Ovary (tissue), 3 donors: ENCODE measurements around the gene ARMH3.

Experiments used
- CTCF ChIP-seq, 3 donors: fragments of 450-650 bp in 2 of 3; fragments of 200-600 bp in 1 of 3; IDR thresholded peaks; one replicate each; pipeline versions ENCODE4 v1.5.1 to v1.8.0; 2016 to 2022; ENCODE audit warnings: antibody characterized with exemption in 3 of 3, mild to moderate bottlenecking in 1 of 3
- POLR2A ChIP-seq: fragments of 450-650 bp; IDR thresholded peaks from one replicate; pipeline ENCODE4 v1.6.1; 2017; ENCODE audit warnings: antibody characterized with exemption, mild to moderate bottlenecking, moderate library complexity
- donor health status: DM: no; HTN: no; CAD: no.

- TF ChIP-seq POLR2A: no peak
- no peak for TF ChIP-seq CTCF (IDR thresholded peaks at IDR 0.05)
Observed at GRCh38 chr10:101901340-101901739, 154.6 kb downstream of the ARMH3 start.
